MV-4-11 (cell line): ENCODE measurements around the gene OR2T6.
"Not testable (repeated sequence)": the region's sequence is repeated elsewhere in the genome, so short reads cannot be mapped to it uniquely, and the experiment has no call there.

Source experiments
- DNase-seq: peaks from one replicate; lab custom pipeline; 2025; lab: John Stamatoyannopoulos, UW

OR2T6 gene

GRCh38 chr1:248375446-248375845 is at the start of gene OR2T6:
Gene OR2T6, plus strand, starts transcription at chr1:248375746. Its CDS starts 11,863 bp downstream, at chr1:248387609.
- DNase-seq, result no peak

- DNase-seq, result no peak
Measured at GRCh38 chr1:248343451-248343850, 32.1 kb upstream of the OR2T6 start.

- DNase-seq, result no peak
Measured at GRCh38 chr1:248348475-248348874, 27.1 kb upstream of the OR2T6 start, which contains the start of gene OR14C36. Gene OR14C36, plus strand, starts transcription at chr1:248348775. Its CDS starts 0 bp downstream, at chr1:248348775.

GRCh38 chr1:248359415-248359814 is 16.1 kb upstream of the OR2T6 start:
- no peak for DNase-seq

- DNase-seq, result no peak
Measured at GRCh38 chr1:248361121-248361715, 14.3 kb upstream of the OR2T6 start, which contains the start of gene OR2T4. Gene OR2T4, plus strand, starts transcription at chr1:248361665. Its CDS starts 0 bp downstream, at chr1:248361665.

- no peak for DNase-seq
Measured at GRCh38 chr1:248366609-248367008, 8.9 kb upstream of the OR2T6 start.

- no peak for DNase-seq
Measured at GRCh38 chr1:248372394-248372793, 3.2 kb upstream of the OR2T6 start.

GRCh38 chr1:248373761-248374160 is 1.8 kb upstream of the OR2T6 start:
- DNase-seq, result no peak

- DNase-seq, result no peak
Measured at GRCh38 chr1:248376916-248377315, 1.4 kb downstream of the OR2T6 start.

GRCh38 chr1:248380854-248381253 is 5.3 kb downstream of the OR2T6 start:
- DNase-seq, result no peak

GRCh38 chr1:248388426-248388825 is 12.9 kb downstream of the OR2T6 start:
- no peak for DNase-seq

GRCh38 chr1:248393050-248393449 is 17.5 kb downstream of the OR2T6 start:
- no peak for DNase-seq

GRCh38 chr1:248402748-248403147 is 27.2 kb downstream of the OR2T6 start, which contains the start of gene OR2T1:
Gene OR2T1, plus strand, starts transcription at chr1:248403048. Its CDS starts 3,100 bp downstream, at chr1:248406148.
- DNase-seq, result no peak

GRCh38 chr1:248404024-248404423 is 28.5 kb downstream of the OR2T6 start:
- no peak for DNase-seq

- DNase-seq, result no peak
Measured at GRCh38 chr1:248406721-248407692, 31.5 kb downstream of the OR2T6 start.

- DNase-seq, result no peak
Measured at GRCh38 chr1:248416226-248416625, 40.7 kb downstream of the OR2T6 start.

- DNase-seq, result no peak
Measured at GRCh38 chr1:248417854-248418253, 42.3 kb downstream of the OR2T6 start.

GRCh38 chr1:248421384-248421783 is 45.8 kb downstream of the OR2T6 start:
- DNase-seq, result peak; percentile 1

- DNase-seq, result not testable (repeated sequence)
Measured at GRCh38 chr1:248427526-248428191, 52.1 kb downstream of the OR2T6 start.

GRCh38 chr1:248428192-248428533 is 52.6 kb downstream of the OR2T6 start:
- not testable (repeated sequence) for DNase-seq

GRCh38 chr1:248431683-248432082 is 56.1 kb downstream of the OR2T6 start:
- not testable (repeated sequence) for DNase-seq

GRCh38 chr1:248432201-248432600 is 56.7 kb downstream of the OR2T6 start:
- DNase-seq, result not testable (repeated sequence)
